Body of pancreas (tissue), 4 donors: ENCODE measurements around the gene CCDC170.

Source experiments
- CTCF ChIP-seq, 7 experiments: fragments of 450-650 bp in 4 of 7; fragments of 200-600 bp in 3 of 7; sonication (generic) in 3 of 7; IDR thresholded peaks; one replicate each; pipeline ENCODE4 v1.5.1; 2016 to 2019; ENCODE audit warnings: antibody characterized with exemption in 7 of 7
- POLR2A ChIP-seq, 3 donors: fragments of 450-650 bp; IDR thresholded peaks; one replicate each; pipeline ENCODE4 v1.6.1; 2016; ENCODE audit warnings: antibody characterized with exemption in 3 of 3, mild to moderate bottlenecking in 2 of 3

GRCh38 chr6:151656392-151656791 is 162.6 kb downstream of the CCDC170 start:
- TF ChIP-seq POLR2A (IDR thresholded peaks at IDR 0.05) (no peak), CTCF (IDR thresholded peaks at IDR 0.05) (no peak)
